HG03521 (cell line): ENCODE results near the gene TCP11.
"Not testable (repeated sequence)": the region's sequence is repeated elsewhere in the genome, so short reads cannot be mapped to it uniquely, and the experiment has no call there.

Source experiments
- ATAC-seq: cut with Tn5 transposase; IDR thresholded peaks from one replicate; pipeline ENCODE4 v1.9.1; 2021; ENCODE audit warnings: mild to moderate bottlenecking, moderate library complexity; ENCODE audit not compliant: unreplicated experiment

TCP11 gene

GRCh38 chr6:35148167-35148741 lies 7.1 kb upstream of the TCP11 start:
- no peak for ATAC-seq

GRCh38 chr6:35147486-35147885 lies 6.3 kb upstream of the TCP11 start:
- no peak for ATAC-seq

- no peak for ATAC-seq
These were observed 5.9 kb upstream of the TCP11 start for GRCh38 chr6:35147026-35147425.

GRCh38 chr6:35146453-35146852 lies 5.3 kb upstream of the TCP11 start:
- no peak for ATAC-seq

- no peak for ATAC-seq
These were observed 4.6 kb upstream of the TCP11 start for GRCh38 chr6:35145757-35146156.

- no peak for ATAC-seq
These were observed 1.7 kb upstream of the TCP11 start for GRCh38 chr6:35142588-35143569.

GRCh38 chr6:35140639-35141006 lies 516 bp downstream of the TCP11 start:
- no peak for ATAC-seq

- no peak for ATAC-seq
These were observed 1.1 kb downstream of the TCP11 start for GRCh38 chr6:35139924-35140638.

- ATAC-seq: no peak
These were observed 1.7 kb downstream of the TCP11 start for GRCh38 chr6:35139470-35139869.

GRCh38 chr6:35138191-35138590 lies 2.9 kb downstream of the TCP11 start:
- not testable (repeated sequence) for ATAC-seq

GRCh38 chr6:35136185-35136584 lies 5.0 kb downstream of the TCP11 start:
- ATAC-seq: no peak

- no peak for ATAC-seq
These were observed 12.6 kb downstream of the TCP11 start for GRCh38 chr6:35128496-35128895.

GRCh38 chr6:35128042-35128441 lies 13.1 kb downstream of the TCP11 start:
- no peak for ATAC-seq

GRCh38 chr6:35124356-35124755 lies 16.8 kb downstream of the TCP11 start:
- no peak for ATAC-seq

- no peak for ATAC-seq
These were observed 20.4 kb downstream of the TCP11 start for GRCh38 chr6:35120746-35121145.

- ATAC-seq: no peak
These were observed 32.7 kb downstream of the TCP11 start for GRCh38 chr6:35108309-35108885.

- not testable (repeated sequence) for ATAC-seq
These were observed 33.4 kb downstream of the TCP11 start for GRCh38 chr6:35107761-35108160.

GRCh38 chr6:35107208-35107607 lies 33.9 kb downstream of the TCP11 start:
- not testable (repeated sequence) for ATAC-seq

- not testable (repeated sequence) for ATAC-seq
These were observed 35.1 kb downstream of the TCP11 start for GRCh38 chr6:35106061-35106460.

GRCh38 chr6:35105078-35105477 lies 36.1 kb downstream of the TCP11 start:
- no peak for ATAC-seq

- no peak for ATAC-seq
These were observed 42.0 kb downstream of the TCP11 start for GRCh38 chr6:35099116-35099515.
